LNCaP clone FGC (cell line): ENCODE results near the gene CTSC.

Source experiments
- DNase-seq: peaks from one replicate; pipeline ENCODE4 v3.0.0-alpha.2; 2011; ENCODE audit warnings: low read depth
- H3K4me3 ChIP-seq: 2 replicates; pipeline ENCODE4 v1.5.1; 2011; ENCODE audit warnings: mild to moderate bottlenecking, low read depth, low read length, control low read depth
- CTCF ChIP-seq: IDR thresholded peaks from 2 replicates; pipeline ENCODE4 v1.5.1; 2012; ENCODE audit warnings: mild to moderate bottlenecking; ENCODE audit not compliant: control insufficient read depth, insufficient read depth; ENCODE audit errors: extremely low read depth

Gene CTSC

GRCh38 chr11:88310246-88310645 lies 27.3 kb downstream of the CTSC start:
- DNase-seq = no peak
- no peak for TF ChIP-seq CTCF
- no peak overlapping the region for H3K4me3 ChIP-seq

GRCh38 chr11:88308576-88308975 lies 29.0 kb downstream of the CTSC start:
- DNase-seq = no peak
- no peak for TF ChIP-seq CTCF
- H3K4me3 ChIP-seq = no peak overlapping the region

- no peak for TF ChIP-seq CTCF
- no peak overlapping the region for H3K4me3 ChIP-seq
- DNase-seq = no peak
Measured at GRCh38 chr11:88307749-88308425, 29.6 kb downstream of the CTSC start.

GRCh38 chr11:88306785-88307184 lies 30.8 kb downstream of the CTSC start:
- no peak for TF ChIP-seq CTCF
- no peak overlapping the region for H3K4me3 ChIP-seq
- no peak for DNase-seq

- DNase-seq = no peak
- H3K4me3 ChIP-seq = no peak overlapping the region
- TF ChIP-seq CTCF = no peak
Measured at GRCh38 chr11:88305430-88305829, 32.1 kb downstream of the CTSC start.

GRCh38 chr11:88304352-88304751 lies 33.2 kb downstream of the CTSC start:
- H3K4me3 ChIP-seq = no peak overlapping the region
- no peak for DNase-seq
- TF ChIP-seq CTCF = no peak

GRCh38 chr11:88303037-88303436 lies 34.5 kb downstream of the CTSC start:
- no peak overlapping the region for H3K4me3 ChIP-seq
- TF ChIP-seq CTCF = no peak
- no peak for DNase-seq
